Measurements from ENCODE around the gene TMEM258. TPM values are rescaled to one million over a fixed set of nuclear protein-coding genes. Genes with fewer than 3 reads are reported as not detected.

Gene TMEM258
- total RNA-seq, 1 donor from 2014 or later: 187 TPM

DNA sequence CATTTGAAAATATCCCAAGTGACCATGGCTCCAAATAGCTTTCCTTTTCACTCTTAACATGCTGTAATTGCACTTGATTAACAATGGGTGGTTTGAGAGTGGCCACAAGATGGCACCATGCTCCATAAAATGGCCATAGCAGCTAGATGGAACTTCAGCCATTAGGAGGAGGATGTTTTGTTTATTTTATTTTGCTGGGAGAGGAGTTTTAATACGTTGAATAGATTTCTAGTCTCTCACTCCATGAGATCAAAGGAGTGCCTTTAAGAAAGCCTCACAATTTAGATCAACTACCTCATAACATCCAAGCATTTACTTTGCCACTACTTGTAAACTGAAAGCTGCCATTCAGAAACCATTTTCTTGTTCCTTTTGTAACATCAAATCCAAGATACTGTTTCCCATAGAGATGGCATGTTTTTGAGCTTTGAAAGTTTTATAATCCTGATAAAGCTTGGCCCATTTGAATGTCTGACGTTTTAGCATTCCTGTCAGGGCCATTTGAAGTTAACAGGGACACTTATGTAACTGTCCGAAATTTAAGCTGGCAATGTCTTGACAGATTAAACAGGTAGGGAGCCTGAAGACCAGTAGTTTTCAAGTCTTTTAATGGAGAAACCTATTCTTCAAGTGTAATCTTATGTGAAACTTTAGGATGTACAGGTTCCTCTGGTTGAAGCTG, 5.0 kb upstream of the TMEM258 start:
- Mint-ChIP-seq H3K4me3 (no peak overlapping the region), H3K36me3 (ENCODE audit: low read depth) (peaks cover 59% of the 10 kb centered on the region)

GRCh38 chr11:61795876-61796526, 3.6 kb upstream of the TMEM258 start:
- no peaks in the 10 kb centered on the region for H3K27me3 Mint-ChIP-seq
- H3K9me3 Mint-ChIP-seq: no peaks in the 10 kb centered on the region

More for the DNA sequence above, 5.0 kb upstream of the TMEM258 start:
- Mint-ChIP-seq H3K27me3 (no peaks in the 10 kb centered on the region), H3K27ac (peak overlapping the region; percentile 11), H3K4me1 (peaks cover 34% of the 10 kb centered on the region), H3K9me3 (no peaks in the 10 kb centered on the region)
- intact Hi-C loops (cut with micrococcal nuclease): loop anchor here (1.0 to 10.0 kb wide), 5 partner anchors 74 to 433 kb away; partner anchors contain the start of genes CYB561A3 and TMEM138
- peak; percentile 92 for DNase-seq

GRCh38 chr11:61795459-61795858, 3.1 kb upstream of the TMEM258 start:
- Mint-ChIP-seq H3K4me3 (peak overlapping the region; percentile 52), H3K27me3 (no peaks in the 10 kb centered on the region), H3K36me3 (ENCODE audit: low read depth) (peaks cover 54% of the 10 kb centered on the region), H3K9me3 (no peaks in the 10 kb centered on the region), H3K27ac (peak overlapping the region; percentile 32), H3K4me1 (peaks cover 37% of the 10 kb centered on the region)
- intact Hi-C loops (cut with micrococcal nuclease): loop anchor here (5.0 to 10.0 kb wide), 2 partner anchors 312 to 431 kb away; partner anchors contain the start of genes CYB561A3 and TMEM138
- DNase-seq: no peak

More at GRCh38 chr11:61795876-61796526, 3.6 kb upstream of the TMEM258 start:
- no peak for DNase-seq
- Mint-ChIP-seq H3K4me3 (no peak overlapping the region), H3K27ac (peak overlapping the region; percentile 66), H3K36me3 (ENCODE audit: low read depth) (peaks cover 56% of the 10 kb centered on the region), H3K4me1 (peaks cover 38% of the 10 kb centered on the region)
- intact Hi-C loops (cut with micrococcal nuclease): loop anchor here (2.0 to 10.0 kb wide), 3 partner anchors 103 to 431 kb away; partner anchors contain the start of genes CYB561A3 and TMEM138

DNA sequence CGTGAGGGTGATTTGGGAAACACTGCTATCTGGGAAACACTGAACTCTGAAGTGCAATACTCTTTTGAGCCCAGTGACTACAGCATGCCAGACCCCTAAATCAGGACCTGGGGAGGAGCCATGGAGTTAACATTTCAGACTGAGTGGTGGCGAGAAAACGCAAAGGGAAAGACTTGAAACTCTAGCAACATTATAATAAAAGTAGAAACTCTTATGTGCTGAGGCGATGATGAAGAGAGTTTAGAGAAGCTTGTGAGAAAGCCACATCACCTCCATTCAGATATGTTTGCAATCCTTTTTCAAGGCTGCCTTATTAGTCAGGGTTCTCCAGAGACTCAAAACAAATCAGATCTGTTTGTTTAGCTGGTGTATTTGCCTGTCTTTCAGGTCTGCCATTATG, 2.2 kb upstream of the TMEM258 start:
- intact Hi-C loops (cut with micrococcal nuclease): loop anchor here (10.0 kb wide), 1 partner anchor 430 kb away; the partner anchor contains the start of genes CYB561A3 and TMEM138
- DNase-seq: no peak
- H3K27ac Mint-ChIP-seq: no peak overlapping the region
- H3K27me3 Mint-ChIP-seq: no peaks in the 10 kb centered on the region
- H3K4me3 Mint-ChIP-seq: peak overlapping the region; percentile 40
- H3K9me3 Mint-ChIP-seq: no peaks in the 10 kb centered on the region
- peaks cover 42% of the 10 kb centered on the region for H3K4me1 Mint-ChIP-seq
- H3K36me3 Mint-ChIP-seq (ENCODE audit: low read depth): peaks cover 56% of the 10 kb centered on the region

GRCh38 chr11:61793829-61794204, 1.4 kb upstream of the TMEM258 start:
- intact Hi-C loops (cut with micrococcal nuclease): loop anchor here (10.0 kb wide), 1 partner anchor 429 kb away; the partner anchor contains the start of genes CYB561A3 and TMEM138
- Mint-ChIP-seq H3K4me3 (peak overlapping the region; percentile 95), H3K36me3 (ENCODE audit: low read depth) (peaks cover 56% of the 10 kb centered on the region), H3K9me3 (no peaks in the 10 kb centered on the region), H3K27ac (peak overlapping the region; percentile 75), H3K4me1 (peaks cover 46% of the 10 kb centered on the region), H3K27me3 (no peaks in the 10 kb centered on the region)
- no peak for DNase-seq

- intact Hi-C loops (cut with micrococcal nuclease): loop anchor here (10.0 kb wide), 1 partner anchor 428 kb away; the partner anchor contains the start of genes CYB561A3 and TMEM138
- H3K27ac Mint-ChIP-seq: peak overlapping the region; percentile 99
- H3K27me3 Mint-ChIP-seq: no peaks in the 10 kb centered on the region
- H3K4me3 Mint-ChIP-seq: peak overlapping the region; percentile 95
- H3K4me1 Mint-ChIP-seq: peaks cover 44% of the 10 kb centered on the region
- H3K9me3 Mint-ChIP-seq: no peaks in the 10 kb centered on the region
- DNase-seq: no peak
- peaks cover 58% of the 10 kb centered on the region for H3K36me3 Mint-ChIP-seq (ENCODE audit: low read depth)
Measured at GRCh38 chr11:61793083-61793828, 857 bp upstream of the TMEM258 start.

DNA sequence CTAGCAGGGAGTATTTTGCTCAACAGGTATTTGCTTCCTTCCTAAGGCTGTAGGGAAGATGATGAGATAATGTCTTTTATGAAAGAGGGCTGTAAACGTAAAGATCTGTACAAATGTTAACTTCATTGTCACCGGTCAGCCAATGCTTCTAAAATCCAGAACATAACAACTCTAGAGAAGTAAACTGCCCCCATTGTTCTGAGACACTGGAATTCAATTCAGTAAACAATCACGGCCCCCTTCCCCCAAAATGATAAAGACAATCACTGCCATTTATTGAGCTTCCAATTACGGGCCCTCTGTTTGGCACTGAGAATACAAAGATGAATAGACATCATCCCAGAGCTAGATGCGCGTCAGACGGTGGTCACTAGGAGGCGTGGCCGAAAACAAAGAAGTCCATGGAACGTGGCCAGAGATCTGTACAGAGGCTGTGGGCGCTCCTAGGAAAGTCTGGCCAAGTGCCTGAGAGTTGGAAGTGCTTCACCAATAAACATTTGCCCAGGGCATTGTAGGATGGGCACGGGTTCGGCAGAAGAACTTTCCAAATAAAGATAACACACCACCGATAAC, 576 bp downstream of the TMEM258 start:
- peak overlapping the region; percentile 99 for H3K27ac Mint-ChIP-seq
- H3K4me1 Mint-ChIP-seq: peaks cover 37% of the 10 kb centered on the region
- peaks cover 51% of the 10 kb centered on the region for H3K36me3 Mint-ChIP-seq (ENCODE audit: low read depth)
- peak; percentile 85 for DNase-seq
- intact Hi-C loops (cut with micrococcal nuclease): loop anchor here (1.0 to 10.0 kb wide), 7 partner anchors 15 to 427 kb away; partner anchors contain the start of genes CYB561A3, FADS2, FTH1 and SYT7
- H3K9me3 Mint-ChIP-seq: no peaks in the 10 kb centered on the region
- H3K4me3 Mint-ChIP-seq: peak overlapping the region; percentile 95
- no peaks in the 10 kb centered on the region for H3K27me3 Mint-ChIP-seq

DNA sequence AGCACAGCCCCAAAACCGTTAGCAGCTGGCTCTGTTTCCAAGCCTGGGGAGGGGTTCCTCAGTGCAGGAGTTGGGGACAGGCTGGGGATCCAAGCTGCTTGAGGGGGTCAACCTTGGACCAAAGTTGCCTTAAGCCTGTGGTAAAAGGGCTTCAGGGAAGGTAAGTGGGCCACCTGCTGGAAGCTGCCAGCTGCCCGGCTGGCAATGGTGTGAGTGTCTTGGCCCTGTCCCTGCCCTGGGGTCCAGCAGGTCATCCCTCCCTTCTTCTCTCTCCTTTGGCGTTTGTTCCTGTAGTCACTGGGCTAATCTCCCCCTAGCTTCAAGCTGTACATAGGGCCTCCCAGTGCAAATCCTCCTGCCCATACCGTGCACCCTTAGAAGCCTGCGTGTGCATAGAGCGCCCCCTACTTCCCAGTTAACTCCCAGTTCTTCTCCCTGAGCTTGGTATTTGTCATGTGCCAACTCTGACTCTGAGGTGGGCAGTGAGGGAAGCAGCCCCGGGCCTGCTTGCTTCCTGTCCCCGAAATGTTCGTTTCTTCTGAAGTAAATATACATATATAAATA, 4.4 kb downstream of the TMEM258 start:
- Mint-ChIP-seq H3K4me1 (peaks cover 19% of the 10 kb centered on the region), H3K36me3 (ENCODE audit: low read depth) (peaks cover 41% of the 10 kb centered on the region), H3K9me3 (no peaks in the 10 kb centered on the region), H3K4me3 (no peak overlapping the region), H3K27me3 (no peaks in the 10 kb centered on the region), H3K27ac (no peak overlapping the region)
- peak; percentile 66 for DNase-seq
- intact Hi-C loops (cut with micrococcal nuclease): no loop called here

- H3K4me1 Mint-ChIP-seq: peaks cover 11% of the 10 kb centered on the region
- peaks cover 30% of the 10 kb centered on the region for H3K36me3 Mint-ChIP-seq (ENCODE audit: low read depth)
- no peak overlapping the region for H3K27ac Mint-ChIP-seq
- no peaks in the 10 kb centered on the region for H3K9me3 Mint-ChIP-seq
- no peak for DNase-seq
- H3K4me3 Mint-ChIP-seq: no peak overlapping the region
- H3K27me3 Mint-ChIP-seq: no peaks in the 10 kb centered on the region
- intact Hi-C loops (cut with micrococcal nuclease): no loop called here
Measured at GRCh38 chr11:61785837-61786402, 6.5 kb downstream of the TMEM258 start.

DNA sequence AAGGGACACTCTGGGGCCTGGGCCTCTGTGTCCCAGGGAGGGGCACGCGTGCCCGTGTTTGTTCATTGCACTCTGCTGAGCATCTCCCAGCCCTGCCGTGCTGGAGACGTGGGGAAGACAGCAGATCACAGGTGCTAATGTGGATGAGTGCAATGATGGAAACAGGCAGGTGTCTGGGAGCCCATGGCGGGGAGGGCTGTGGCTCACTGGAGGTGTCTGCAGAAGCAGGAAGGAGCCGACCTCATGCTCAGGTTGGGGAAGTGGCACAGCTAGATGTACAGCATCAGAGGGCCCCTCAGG, 7.9 kb downstream of the TMEM258 start:
- Mint-ChIP-seq H3K27me3 (no peaks in the 10 kb centered on the region), H3K4me1 (peaks cover 3% of the 10 kb centered on the region), H3K27ac (no peak overlapping the region), H3K4me3 (no peak overlapping the region), H3K9me3 (no peaks in the 10 kb centered on the region), H3K36me3 (ENCODE audit: low read depth) (peaks cover 21% of the 10 kb centered on the region)
- DNase-seq: no peak
- intact Hi-C loops (cut with micrococcal nuclease): no loop called here

DNA sequence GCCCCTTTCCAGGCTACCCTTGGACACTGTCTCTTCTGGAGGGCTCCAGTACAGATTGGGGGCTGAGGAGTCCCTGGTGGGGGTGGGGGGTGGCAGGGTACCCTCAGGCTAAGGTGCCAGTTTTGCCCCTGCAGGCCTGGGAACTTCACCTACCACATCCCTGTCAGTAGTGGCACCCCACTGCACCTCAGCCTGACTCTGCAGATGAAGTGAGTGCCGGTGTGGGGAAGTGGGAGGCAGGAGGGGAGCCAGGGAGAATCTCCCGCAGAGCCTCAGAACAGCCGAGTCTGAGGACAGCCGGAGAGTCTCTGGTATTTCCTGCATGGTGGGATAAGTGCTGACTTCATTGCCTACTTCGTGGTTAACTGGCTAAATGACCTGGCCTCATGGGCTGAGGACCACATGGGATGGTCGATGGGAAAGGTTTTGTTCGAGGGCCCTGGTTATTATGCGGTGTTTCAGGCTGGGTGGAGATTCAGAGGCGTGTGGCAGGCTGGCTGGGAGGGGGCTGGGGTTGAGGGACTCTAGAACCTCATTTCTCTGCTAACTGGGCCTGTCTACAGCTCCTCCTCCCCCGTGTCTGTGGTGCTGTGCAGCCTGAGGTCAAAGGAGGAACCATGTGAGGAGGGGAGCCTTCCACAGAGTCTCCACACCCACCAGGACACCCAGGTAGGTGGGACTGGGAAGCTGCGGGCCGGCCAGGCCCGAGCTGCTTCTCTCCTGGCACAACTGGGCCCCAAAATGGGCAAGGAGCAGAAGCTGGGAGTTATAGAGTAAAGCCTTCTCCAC, 8.5 kb downstream of the TMEM258 start:
- Mint-ChIP-seq H3K4me1 (no peaks in the 10 kb centered on the region), H3K9me3 (no peaks in the 10 kb centered on the region), H3K36me3 (ENCODE audit: low read depth) (peaks cover 17% of the 10 kb centered on the region), H3K27me3 (no peaks in the 10 kb centered on the region), H3K27ac (no peak overlapping the region), H3K4me3 (no peak overlapping the region)
- intact Hi-C loops (cut with micrococcal nuclease): no loop called here
- no peak for DNase-seq

GRCh38 chr11:61782841-61783240, 9.6 kb downstream of the TMEM258 start:
- DNase-seq: no peak
- Mint-ChIP-seq H3K27ac (no peak overlapping the region), H3K4me3 (no peak overlapping the region), H3K9me3 (no peaks in the 10 kb centered on the region), H3K36me3 (ENCODE audit: low read depth) (peaks cover 8% of the 10 kb centered on the region), H3K4me1 (peaks cover 2% of the 10 kb centered on the region), H3K27me3 (no peaks in the 10 kb centered on the region)
- intact Hi-C loops (cut with micrococcal nuclease): no loop called here

All from activated CD4-positive, alpha-beta T cell treated with anti-CD3 and anti-CD28 coated beads, Interleukin-2, amount 10 ng/mL, durations not matched to agents 24 days and 14 days (primary cell).